ENCODE data around the gene IFITM2.

IFITM2 gene

DNA sequence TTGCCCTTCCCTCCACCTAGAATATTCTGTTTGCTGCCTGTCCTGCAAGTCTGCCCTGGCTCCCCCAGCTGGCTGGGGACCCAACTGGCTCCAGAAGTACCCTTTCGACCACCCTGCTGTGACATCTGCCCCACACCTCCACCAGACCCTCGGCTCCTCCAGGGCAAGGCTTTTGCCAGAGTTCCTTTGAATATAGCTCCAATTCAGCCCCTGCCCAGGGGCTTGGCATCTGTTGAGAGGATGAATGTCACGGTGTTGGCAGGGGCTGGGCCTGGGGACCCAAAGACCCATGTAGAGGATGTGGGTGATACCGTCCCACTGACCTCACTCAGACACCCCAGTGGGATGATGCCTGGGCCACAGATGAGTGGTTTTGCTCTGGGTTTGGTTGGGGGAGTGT is 25.4 kb upstream of the IFITM2 start:
- DNase-seq = no peak

DNA sequence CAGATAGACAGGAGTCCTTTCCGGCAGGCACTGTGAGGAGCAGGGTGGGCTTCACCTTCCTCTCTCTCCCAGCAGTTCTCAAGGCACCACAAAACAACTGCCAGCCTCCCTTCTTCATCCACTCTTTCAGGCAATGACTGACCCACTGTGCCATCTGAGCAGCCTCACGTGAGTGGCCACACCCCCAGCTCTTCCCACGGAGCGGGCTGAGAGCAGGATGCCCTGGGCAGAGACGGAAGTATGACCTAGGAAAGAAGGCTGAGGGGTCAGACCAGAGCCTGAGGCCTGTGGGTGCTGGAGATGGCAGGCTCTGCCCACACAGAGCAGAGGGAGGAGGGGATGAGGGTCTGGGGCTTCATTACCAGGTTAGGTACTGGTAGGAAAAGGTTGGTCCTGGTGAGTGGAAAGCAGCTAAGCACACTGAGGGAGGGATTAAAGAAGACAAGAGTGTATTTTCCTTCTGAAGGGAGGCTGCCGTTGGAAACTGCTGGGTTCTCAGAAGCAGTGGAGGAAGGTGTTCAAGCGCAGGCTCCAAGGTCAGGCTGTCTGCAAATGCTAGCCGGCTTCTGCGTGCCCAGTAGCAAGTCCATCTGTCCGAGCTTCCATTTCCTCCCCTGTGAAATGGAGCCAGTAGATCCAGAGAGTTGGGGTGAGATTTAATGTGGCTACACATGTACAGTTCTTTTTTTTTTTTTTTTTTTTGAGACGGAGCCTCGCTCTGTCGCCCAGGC is 24.8 kb upstream of the IFITM2 start:
- no peak for DNase-seq

DNA sequence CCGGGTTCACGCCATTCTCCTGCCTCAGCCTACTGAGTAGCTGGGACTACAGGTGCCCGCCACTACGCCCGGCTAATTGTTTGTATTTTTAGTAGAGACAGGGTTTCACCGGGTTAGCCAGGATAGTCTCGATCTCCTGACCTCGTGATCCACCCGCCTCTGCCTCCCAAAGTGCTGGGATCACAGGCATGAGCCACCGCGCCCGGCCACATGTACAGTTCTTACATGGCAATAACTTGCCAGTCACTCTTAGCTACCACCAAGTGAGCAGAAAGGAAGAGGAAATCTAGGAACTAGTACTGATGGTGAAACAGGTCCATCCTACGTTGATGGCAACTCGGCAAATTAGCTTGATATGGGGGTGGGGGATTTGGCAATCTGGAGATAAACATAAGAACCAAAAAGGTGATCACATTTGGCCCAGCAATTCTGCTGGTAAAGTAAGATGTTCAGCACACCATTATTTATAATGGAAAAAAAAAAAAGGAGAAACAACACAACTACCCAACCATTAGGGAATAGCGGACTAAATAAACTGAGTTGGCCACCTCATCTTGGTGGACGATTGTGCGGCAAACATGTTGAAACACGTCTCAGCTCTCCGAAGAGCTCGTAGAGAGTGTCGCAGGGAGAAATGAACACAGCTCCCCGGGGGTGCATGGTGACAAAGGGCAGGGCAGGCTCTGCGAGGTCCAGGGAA is 24.1 kb upstream of the IFITM2 start:
- no peak for DNase-seq

DNA sequence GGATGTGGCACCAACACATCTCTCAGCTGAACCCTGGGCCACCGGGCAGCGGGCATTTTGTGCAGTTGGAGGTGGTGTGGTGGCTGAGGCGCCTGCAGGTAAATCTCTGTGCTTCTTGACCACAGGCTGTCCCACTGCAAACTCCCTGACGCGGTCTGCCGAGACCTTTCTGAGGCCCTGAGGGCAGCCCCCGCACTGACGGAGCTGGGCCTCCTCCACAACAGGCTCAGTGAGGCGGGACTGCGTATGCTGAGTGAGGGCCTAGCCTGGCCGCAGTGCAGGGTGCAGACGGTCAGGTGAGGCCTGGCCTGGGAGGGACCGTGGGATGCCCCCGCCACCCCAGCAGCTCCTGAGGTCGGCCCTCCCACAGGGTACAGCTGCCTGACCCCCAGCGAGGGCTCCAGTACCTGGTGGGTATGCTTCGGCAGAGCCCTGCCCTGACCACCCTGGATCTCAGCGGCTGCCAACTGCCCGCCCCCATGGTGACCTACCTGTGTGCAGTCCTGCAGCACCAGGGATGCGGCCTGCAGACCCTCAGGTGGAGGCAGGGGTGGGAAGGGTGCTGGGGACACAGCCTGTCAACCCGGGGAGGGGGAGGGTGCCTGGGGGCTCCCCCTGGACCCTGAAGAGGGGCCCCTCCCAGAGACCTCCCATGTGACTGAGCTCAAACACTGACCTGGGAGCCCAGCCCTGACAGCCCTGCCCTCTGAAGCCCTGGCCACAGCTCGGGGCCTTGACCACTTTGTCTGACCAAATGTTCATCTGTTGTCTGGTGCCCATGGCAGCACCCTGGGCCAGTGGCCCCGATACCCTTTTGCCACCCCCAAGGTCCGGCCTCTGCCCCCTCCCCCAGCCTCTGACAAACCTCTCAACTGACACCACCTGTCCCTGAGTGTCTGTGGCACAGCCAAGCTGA is 23.3 kb upstream of the IFITM2 start:
- DNase-seq = no peak

DNA sequence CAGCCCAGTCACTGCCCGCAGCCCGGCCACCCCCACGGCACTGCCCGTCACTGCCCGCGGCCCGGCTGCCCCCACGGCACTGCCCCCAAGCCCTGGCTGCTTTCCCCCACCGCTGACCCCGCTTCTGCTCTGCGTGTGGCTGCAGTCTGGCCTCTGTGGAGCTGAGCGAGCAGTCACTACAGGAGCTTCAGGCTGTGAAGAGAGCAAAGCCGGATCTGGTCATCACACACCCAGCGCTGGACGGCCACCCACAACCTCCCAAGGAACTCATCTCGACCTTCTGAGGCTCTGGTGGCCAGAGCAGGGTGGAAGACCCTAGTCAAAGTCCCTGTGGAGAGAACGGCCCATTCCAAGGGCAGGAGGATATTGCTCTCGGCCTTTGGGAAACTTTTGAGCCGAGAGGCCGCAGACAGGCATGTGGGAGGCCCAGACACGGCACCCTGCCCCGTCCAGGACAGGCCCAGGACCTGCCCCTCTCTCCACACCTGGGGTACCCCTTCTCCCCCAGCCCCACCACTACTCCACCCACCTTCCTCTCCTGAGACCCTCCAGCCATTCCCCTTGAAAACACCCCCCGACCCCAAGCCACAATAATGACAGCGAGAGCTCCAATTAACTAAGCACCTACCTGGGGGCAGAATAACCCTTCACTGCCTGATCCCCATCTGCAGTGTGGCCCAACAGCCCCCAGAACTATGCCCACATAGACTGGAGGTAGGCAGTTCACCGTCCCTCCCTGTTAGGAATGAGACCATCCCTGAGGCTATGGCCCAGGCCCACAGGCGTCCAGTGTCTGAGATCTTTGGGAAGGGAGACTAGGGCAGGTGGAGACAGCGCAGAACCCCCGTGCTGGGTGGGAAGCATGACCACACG is 22.4 kb upstream of the IFITM2 start:
- no peak for DNase-seq

DNA sequence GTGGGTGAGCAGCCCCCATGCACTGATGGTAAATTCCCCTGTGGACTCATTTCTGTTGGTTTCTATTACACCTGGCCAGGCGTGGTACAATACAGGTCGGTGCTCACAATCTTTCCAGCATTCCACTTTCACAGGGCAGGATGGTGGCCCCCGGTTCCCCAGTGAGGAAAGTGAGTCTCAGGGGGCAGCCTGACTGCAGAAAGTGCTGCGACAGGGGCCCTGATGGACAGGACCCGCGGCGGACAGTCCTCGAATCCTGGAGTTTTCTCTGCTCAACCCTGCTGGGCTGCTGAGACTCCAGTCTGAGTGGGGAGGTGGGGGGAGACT is 21.8 kb upstream of the IFITM2 start:
- DNase-seq = no peak

DNA sequence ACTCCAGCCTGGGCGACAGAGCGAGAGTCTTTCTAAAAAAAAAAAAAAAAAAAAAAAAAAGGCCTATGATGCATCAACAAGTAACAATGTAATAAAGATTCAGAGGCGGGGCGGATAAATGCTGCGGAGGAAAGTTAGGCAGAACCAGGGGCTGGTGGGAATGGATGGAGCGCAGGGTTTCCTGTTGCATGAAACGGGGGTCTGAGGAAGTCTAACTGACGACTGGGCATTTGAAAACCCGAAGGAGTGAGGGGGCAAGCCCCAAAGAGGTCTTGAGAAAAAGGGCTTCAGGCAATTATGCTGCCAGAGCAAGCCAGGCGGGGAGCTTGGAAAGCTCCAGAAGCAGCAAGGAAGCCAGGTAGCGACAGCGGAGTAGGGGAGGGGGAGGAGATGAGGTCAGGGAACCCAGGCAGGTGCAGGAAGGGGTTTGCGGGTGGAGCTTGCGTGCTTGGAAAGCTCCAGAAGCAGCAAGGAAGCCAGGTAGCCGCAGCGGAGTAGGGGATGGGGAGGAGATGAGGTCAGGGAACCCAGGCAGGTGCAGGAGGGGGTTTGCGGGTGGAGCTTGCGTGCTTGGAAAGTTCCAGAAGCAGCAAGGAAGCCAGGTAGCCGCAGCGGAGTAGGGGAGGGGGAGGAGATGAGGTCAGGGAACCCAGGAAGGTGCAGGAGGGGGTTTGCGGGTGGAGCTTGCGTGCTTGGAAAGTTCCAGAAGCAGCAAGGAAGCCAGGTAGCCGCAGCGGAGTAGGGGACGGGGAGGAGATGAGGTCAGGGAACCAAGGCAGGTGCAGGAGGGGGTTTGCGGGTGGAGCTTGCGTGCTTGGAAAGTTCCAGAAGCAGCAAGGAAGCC is 20.4 kb upstream of the IFITM2 start:
- peak; percentile 82 for DNase-seq

DNA sequence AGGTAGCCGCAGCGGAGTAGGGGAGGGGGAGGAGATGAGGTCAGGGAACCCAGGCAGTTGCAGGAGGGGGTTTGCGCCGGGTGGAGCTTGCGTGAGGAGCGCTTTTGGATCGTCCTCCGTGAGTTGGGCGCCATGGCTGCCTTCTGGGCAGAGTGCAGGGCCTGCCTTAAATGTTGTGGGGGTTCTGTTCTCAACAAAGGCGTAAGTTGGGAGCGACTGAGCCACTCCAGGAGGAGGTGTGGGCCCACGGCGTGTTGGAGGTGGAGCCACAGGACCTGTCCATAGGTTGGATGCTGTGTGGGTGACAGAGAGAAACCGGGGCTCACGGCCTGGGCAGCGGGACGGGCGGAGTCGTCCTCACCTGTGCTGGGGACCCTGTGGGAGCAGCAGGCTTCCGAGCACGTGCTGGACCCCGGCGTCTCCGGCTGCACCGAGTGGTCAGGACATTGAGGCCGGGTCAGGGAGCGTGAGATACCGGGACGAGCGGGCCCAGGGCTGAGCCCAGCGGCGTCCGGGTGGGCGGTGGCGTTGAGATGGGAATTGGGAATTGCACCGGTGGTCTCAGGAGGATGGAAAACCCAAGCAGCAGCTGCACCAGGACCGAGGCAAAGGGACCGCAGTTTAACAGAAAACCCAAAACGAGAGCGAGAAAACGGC is 19.7 kb upstream of the IFITM2 start:
- no peak for DNase-seq

DNA sequence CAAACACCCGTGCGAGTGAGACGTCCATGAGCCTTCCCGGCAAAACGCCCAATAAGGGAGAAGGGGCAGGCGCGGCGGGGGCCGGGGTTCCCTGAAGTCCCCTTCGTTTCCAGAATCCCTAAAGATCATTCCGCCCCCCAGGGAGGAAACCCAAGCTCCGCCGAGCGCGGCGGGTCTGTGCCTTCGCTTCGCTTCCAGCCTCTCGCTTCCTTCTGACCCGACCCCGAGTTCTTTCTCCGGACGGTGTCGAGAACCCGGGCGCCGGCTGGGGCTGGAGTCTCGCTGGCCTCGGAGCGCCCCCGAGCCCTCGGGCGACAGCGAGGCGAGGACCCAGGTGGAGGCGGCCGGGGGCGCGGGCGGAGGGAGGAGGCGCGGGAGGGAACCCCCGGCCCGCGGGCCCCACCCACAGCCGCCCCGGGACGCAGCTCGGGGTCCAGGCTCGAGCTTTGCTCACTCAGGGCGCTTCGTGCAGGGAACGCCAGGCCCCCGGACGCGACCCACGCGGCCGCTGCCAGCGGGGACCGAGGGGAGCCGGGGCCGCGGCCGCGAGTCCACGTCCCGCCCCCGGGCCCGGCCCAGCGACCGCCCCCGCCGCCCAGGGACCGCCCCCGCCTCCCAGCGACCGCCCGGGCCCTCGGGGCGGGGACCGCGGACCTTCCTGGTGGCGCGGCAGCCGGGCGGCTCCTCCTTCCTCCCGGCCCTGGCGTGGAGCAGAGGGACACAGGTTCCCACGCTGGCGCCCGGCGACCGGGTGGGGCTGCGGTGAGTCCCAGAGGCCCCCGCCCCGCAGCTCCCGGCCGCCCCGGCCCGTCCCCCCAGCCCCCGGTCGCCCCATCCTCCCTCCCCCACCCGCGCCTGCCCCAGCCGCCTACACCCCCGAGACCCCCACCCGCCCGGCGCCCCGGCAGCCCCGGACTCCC is 18.9 kb upstream of the IFITM2 start, which contains the start of gene PGGHG:
PGGHG (plus strand) TSS at position 649 of the 920 bp plus-strand sequence. CDS start 691 bp downstream, outside the sequence.
- peak; percentile 58 for DNase-seq

DNA sequence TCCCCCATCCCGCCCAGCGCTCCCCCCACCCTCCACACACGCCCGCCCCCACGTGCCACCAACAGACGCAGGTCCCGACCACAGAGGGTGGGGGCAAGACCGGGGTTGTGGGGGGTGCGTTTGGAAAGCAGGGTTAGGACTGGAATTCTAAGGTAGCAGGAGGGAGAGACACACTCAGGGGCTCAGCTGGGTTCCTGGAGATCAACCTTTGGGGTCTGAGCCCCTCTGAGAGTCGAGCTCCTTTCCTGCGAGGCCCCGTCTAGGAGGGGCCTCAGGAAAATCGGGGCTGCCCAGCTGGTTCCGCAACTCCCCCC is 18.3 kb upstream of the IFITM2 start:
- no peak for DNase-seq

DNA sequence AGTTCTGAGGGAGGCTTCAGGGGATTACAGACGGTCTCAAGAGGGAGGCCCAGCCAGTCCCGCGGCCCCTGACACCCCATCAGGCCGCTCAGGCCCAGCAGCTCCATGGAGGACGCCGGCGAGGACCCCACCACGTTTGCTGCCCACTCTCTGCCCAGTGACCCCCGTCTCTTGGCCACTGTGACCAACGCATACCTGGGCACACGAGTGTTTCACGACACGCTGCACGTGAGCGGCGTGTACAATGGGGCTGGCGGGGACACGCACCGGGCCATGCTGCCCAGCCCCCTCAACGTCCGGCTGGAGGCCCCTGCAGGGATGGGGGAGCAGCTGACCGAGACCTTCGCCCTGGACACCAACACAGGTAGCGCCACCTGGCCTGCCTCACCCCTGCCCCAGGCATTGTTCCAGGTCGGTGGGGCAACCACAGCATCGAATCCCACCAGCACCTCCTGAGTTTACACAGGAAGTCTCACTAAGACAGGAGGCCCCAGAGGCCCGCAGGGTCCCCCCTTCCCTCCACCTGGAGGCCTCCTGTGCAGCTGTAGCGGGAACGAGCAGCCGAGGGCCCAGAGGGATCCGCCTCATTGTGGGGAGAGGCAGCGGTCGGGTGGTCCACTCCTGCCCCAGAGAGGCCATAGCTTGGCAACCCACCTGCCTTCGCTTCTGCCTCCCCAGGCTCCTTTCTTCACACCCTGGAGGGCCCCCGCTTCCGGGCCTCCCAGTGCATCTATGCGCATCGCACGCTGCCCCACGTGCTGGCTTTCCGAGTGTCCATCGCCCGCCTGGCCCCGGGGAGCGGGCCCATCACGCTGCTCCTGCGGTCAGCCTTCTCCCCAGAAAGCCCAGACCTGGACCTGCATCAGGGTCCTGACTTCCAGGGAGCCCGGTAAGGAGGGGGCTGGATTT is 17.6 kb upstream of the IFITM2 start:
- no peak for DNase-seq

DNA sequence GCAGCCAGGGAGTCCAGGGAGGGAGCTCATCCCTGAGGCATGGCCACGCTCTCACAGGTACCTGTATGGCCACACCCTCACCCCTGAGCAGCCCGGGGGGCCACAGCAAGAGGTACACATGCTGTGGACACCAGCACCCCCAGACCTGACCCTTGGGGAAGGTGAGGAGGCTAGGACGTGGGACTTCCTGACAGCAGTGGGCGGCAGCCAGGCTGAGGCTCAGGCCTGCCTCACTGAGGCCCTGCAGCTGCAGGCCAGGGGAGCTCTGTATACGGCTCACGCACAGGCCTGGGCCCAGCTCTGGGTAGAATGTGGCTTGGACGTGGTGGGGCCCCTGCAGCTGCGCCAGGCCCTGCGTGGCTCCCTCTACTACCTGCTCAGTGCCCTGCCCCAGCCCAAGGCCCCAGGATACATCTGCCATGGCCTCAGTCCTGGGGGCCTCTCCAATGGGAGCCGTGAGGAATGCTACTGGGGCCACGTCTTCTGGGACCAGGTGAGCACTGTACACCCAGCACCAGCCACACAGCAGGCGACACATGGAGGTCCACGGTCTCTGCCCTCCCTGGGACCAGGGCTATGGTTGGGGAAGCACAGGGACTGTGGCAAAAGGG is 16.9 kb upstream of the IFITM2 start:
- no peak for DNase-seq

DNA sequence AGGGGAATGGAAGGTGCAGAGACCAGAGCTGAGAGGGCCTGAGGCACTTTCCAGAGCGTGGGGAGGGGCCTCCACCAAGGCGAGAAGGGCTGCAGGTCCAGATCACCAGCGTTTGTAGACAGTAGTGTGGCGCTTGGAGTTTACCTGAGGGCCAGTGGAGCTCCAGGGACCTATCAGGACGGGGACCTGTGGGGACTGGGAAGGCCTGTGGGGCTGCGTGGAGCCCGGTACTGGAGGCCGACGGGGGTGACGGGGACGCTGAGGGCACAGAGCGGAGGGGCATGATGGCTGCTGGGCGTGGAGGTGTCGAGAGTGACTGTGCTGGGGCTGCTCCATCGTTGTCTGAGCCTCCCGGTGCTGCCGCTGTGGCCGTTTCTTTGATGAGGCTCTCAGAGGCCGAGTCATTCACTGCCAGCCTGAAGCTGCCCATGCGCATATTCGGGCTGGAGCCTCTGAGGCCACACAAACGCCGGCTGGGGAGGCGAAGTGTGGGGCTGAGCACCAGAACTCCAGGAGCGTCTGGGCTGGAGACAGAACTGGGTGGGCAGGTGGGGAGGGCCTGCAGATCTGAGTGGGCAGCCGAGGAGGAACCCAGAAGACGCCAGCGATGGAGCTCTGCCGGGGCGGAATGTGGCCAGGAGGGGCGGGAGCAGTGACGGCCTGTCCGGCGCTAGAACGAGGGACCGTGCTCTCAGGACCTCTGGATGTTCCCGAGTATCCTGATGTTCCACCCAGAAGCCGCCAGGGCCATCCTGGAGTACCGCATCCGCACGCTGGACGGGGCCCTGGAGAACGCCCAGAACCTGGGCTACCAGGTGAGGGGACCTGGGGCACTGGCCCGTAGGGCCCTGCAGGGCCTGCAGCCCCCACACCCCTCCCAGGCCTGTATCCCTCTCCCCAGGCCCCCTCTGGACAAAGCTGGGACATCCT is 16.1 kb upstream of the IFITM2 start:
- no peak for DNase-seq

DNA sequence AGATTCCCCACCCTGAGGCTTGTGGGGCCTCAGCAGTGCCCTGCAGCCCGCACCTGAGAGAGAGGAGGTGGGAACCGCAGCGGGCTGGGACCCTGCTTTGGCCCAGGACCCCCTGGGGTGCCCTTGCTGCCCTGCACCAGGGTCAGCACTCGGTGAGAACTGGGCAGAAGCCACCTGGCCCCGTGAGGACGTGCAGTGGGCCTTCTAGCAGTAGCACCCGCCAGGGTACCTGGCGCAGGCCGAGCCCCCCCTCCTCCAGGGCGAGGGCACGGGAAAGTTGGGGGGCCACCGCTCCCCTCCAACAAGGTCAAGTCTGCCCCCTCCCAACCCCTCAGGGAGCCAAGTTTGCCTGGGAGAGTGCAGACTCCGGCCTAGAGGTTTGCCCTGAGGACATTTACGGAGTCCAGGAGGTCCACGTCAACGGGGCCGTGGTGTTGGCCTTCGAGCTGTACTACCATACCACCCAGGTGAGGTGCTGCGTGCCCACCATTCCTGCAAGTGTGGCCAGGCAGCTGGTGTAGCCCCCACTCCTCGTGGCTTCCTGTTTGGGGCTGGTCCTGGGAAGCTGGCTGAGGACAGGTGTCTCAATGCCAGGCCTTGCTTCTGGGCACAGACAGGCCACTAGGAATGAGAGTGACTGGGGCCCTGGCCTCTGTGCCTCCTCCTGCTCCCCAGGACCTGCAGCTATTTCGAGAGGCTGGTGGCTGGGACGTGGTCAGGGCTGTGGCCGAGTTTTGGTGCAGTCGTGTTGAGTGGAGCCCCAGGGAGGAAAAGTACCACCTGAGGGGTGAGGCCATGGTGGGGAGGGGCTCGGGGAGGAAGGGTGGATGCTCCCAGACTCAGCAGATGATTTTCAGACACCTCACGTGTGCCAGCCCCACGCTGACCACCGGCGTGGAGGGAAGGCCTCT is 15.2 kb upstream of the IFITM2 start:
- DNase-seq = no peak

DNA sequence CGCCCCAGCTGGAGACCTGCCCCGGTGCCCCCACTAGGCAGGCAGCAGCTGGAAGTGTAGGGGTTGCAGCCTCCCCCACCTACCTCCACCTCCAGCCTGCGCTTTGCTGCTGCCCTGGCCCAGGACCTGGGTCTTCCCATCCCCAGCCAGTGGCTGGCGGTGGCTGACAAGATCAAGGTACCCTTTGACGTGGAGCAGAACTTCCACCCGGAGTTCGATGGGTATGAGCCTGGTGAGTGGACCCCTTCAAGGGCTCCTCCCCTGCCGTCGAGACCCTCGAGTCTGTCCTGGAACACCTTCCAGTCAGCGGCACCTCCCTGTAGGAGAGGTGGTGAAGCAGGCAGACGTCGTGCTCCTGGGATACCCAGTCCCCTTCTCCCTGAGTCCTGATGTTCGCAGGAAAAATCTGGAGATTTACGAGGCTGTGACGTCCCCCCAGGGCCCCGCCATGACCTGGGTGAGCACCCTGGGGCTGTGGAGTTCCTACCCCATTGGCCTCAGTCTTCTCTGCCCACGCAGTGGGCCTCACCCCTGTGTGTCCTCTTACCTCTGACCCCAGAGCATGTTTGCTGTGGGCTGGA is 14.3 kb upstream of the IFITM2 start:
- DNase-seq = no peak
